Right ventricle myocardium superior (tissue), 1 donor: ENCODE data around the gene CACNA1I. TPM values are rescaled to one million over a fixed set of nuclear protein-coding genes. Genes with fewer than 3 reads are reported as not detected.

ENCODE experiments used
- ATAC-seq: fragments of 200-7000 bp; cut with Tn5 transposase; one replicate; pipeline ENCODE4 v1.9.1; 2020; ENCODE audit warnings: mild to moderate bottlenecking; ENCODE audit not compliant: poor library complexity
- DNase-seq: peaks from one replicate; pipeline ENCODE4 v3.0.0-alpha.2; 2020
- intact Hi-C: fragments of 100-400 bp; cut with DNase I; formaldehyde crosslinking; loops from one replicate; pipeline ENCODE4 v1.11.2; 2022
- total RNA-seq: library from RNA; stranded (reverse); fragmentation: NEBNext Ultra II Directional; extraction: Animal tissue kit (Norgen Biotek cat#: 25700); gene quantifications from one replicate; pipeline ENCODE4 v1.2.1, GENCODE V29; 2021
- donor health status: DM: no; HTN: yes; CAD: no; lungs with severe emphysema.

The CACNA1I gene
- total RNA-seq, 1 donor from 2014 or later: 0.03 TPM

GRCh38 chr22:39677967-39678366 is 107.4 kb downstream of the CACNA1I start:
- intact Hi-C loops: no loop called here
- DNase-seq: no peak
- ATAC-seq: no peak

- intact Hi-C loops: no loop called here
- DNase-seq (no peak), ATAC-seq (no peak)
Measured at GRCh38 chr22:39678862-39679490, 108.4 kb downstream of the CACNA1I start.

GRCh38 chr22:39679652-39680051 is 109.1 kb downstream of the CACNA1I start:
- DNase-seq: no peak
- intact Hi-C loops: no loop called here
- ATAC-seq: no peak

GRCh38 chr22:39680486-39680885 is 109.9 kb downstream of the CACNA1I start:
- DNase-seq (no peak), ATAC-seq (no peak)
- intact Hi-C loops: no loop called here

- intact Hi-C loops: no loop called here
- DNase-seq (no peak), ATAC-seq (no peak)
Measured at GRCh38 chr22:39681038-39681861, 110.7 kb downstream of the CACNA1I start.

- DNase-seq (no peak), ATAC-seq (no peak)
- intact Hi-C loops: no loop called here
Measured at GRCh38 chr22:39682994-39683393, 112.4 kb downstream of the CACNA1I start.

GRCh38 chr22:39683639-39684038 is 113.1 kb downstream of the CACNA1I start:
- intact Hi-C loops: no loop called here
- no peak for ATAC-seq

GRCh38 chr22:39684702-39685281 is 114.2 kb downstream of the CACNA1I start:
- no peak for DNase-seq
- no peak for ATAC-seq
- intact Hi-C loops: no loop called here

More at GRCh38 chr22:39683639-39684038, 113.1 kb downstream of the CACNA1I start:
- DNase-seq: no peak

- DNase-seq: no peak
Measured at GRCh38 chr22:39685336-39686177, 115.0 kb downstream of the CACNA1I start.

GRCh38 chr22:39686178-39686620 is 115.6 kb downstream of the CACNA1I start:
- intact Hi-C loops: no loop called here
- DNase-seq (no peak), ATAC-seq (no peak)

More at GRCh38 chr22:39685336-39686177, 115.0 kb downstream of the CACNA1I start:
- intact Hi-C loops: no loop called here
- ATAC-seq: no peak

- ATAC-seq (no peak), DNase-seq (no peak)
- intact Hi-C loops: no loop called here
Measured at GRCh38 chr22:39686776-39687525, 116.4 kb downstream of the CACNA1I start.

- no peak for DNase-seq
- no peak for ATAC-seq
- intact Hi-C loops: no loop called here
Measured at GRCh38 chr22:39688186-39688785, 117.7 kb downstream of the CACNA1I start.

- DNase-seq (no peak), ATAC-seq (no peak)
- intact Hi-C loops: no loop called here
Measured at GRCh38 chr22:39689421-39689820, 118.9 kb downstream of the CACNA1I start.

GRCh38 chr22:39690881-39691605 is 120.5 kb downstream of the CACNA1I start:
- no peak for DNase-seq
- intact Hi-C loops: no loop called here
- no peak for ATAC-seq

GRCh38 chr22:39693943-39694500 is 123.5 kb downstream of the CACNA1I start:
- intact Hi-C loops: no loop called here
- DNase-seq: no peak
- no peak for ATAC-seq

- ATAC-seq (no peak), DNase-seq (no peak)
- intact Hi-C loops: no loop called here
Measured at GRCh38 chr22:39697790-39698430, 127.4 kb downstream of the CACNA1I start.
